Measurements from ENCODE around the gene ANKRD44. TPM values are rescaled to one million over a fixed set of nuclear protein-coding genes. Genes with fewer than 3 reads are reported as not detected.

ANKRD44 gene
- total and polyA plus RNA-seq, 4 donors, result 25.9 to 63.5 (median 31.5) TPM

DNA sequence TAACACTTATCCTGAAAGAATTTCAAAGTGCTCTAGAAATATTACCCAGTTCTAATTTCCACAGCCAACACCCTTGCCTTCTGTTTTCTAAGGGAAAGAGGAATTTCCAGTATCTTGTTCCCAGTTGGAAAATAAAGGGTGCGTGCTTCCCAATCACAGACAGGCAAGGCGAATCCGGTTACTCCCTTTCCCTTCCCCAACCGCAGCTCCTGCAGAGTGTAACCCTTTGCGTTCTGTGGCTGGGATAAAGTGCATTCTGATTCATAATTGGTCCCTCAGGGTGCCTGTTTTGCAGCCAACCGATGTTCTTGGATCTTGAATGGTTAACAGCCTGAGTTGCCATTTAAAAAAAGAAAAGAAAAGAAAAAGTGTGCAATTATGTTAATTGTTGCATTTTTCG, 343.5 kb downstream of the ANKRD44 start:
- Histone ChIP-seq H3K4me1 (ENCODE audit: control insufficient read depth, insufficient read depth, low read length) (no peaks in the 10 kb centered on the region), H3K27me3 (ENCODE audit: control insufficient read depth, insufficient read depth, low read length) (no peaks in the 10 kb centered on the region), H3K36me3 (ENCODE audit: control insufficient read depth, insufficient read depth, low read length) (no peaks in the 10 kb centered on the region), H3K4me3 (ENCODE audit: low read depth, low read length) (peak overlapping the region; percentile 11), H3K27ac (ENCODE audit: low read depth, low read length) (no peak overlapping the region), H3K9me3 (ENCODE audit: control insufficient read depth, insufficient read depth, low read length) (no peaks in the 10 kb centered on the region)
- peak in 2 of 6 donors; percentile 80 to 82 for DNase-seq (ENCODE audit: low read depth in 4 of 6, low spot score in 6 of 6)
- 7% methylated on average over 3 of the region's 7 CpGs for WGBS (ENCODE audit: insufficient coverage)

DNA sequence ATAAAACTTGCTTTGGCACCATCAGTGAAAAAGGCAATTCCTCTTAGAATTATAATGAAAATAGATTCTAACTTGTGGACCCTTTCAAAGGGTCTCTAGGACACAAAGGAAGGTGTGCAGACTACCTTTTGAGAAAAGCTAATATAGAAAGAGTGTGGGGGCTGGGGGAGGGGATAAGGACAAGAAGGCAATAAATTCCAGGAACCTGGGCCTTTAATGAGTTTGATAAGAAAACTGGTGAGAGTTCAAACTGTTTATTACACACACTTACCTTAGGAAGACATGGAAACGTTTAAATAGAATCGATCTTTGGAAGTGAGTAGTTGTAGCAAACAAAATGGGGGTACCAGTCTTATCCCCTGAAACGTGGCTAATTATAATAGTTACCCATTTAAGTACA, 344.5 kb downstream of the ANKRD44 start:
- Histone ChIP-seq H3K27ac (ENCODE audit: low read depth, low read length) (no peak overlapping the region), H3K27me3 (ENCODE audit: control insufficient read depth, insufficient read depth, low read length) (no peaks in the 10 kb centered on the region)
- WGBS (ENCODE audit: insufficient coverage), result no CpG with 5 or more reads among the region's 3 CpGs

DNA sequence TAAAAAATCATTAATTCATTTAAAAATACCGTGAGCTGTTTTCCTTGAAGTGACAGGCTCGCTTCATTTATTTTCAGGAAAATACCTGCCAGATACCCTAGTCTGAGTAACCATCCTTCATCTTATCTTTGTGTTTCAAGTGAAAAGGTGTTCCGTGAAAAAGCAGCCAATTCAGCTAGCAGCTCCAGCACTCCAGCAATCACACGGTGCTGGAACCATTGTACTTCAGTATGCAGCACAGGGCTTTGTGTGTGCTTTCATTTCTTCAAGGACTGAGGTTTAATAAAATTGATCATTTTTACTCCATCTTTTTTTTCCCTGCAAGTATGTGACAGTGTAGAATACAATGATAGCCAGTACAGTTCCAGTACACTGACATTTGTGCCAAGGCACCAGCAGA, 344.9 kb downstream of the ANKRD44 start:
- Histone ChIP-seq H3K9me3 (ENCODE audit: control insufficient read depth, insufficient read depth, low read length) (no peaks in the 10 kb centered on the region), H3K27me3 (ENCODE audit: control insufficient read depth, insufficient read depth, low read length) (no peaks in the 10 kb centered on the region), H3K4me1 (ENCODE audit: control insufficient read depth, insufficient read depth, low read length) (no peaks in the 10 kb centered on the region), H3K4me3 (ENCODE audit: low read depth, low read length) (no peak overlapping the region), H3K27ac (ENCODE audit: low read depth, low read length) (no peak overlapping the region), H3K36me3 (ENCODE audit: control insufficient read depth, insufficient read depth, low read length) (no peaks in the 10 kb centered on the region)
- DNase-seq (ENCODE audit: low read depth in 4 of 6, low spot score in 6 of 6), result peak in 1 of 6 donors; percentile 51
- no CpG with 5 or more reads among the region's 4 CpGs for WGBS (ENCODE audit: insufficient coverage)

More for the DNA sequence above, 344.5 kb downstream of the ANKRD44 start:
- H3K9me3 ChIP-seq (ENCODE audit: control insufficient read depth, insufficient read depth, low read length), result no peaks in the 10 kb centered on the region
- H3K4me1 ChIP-seq (ENCODE audit: control insufficient read depth, insufficient read depth, low read length), result no peaks in the 10 kb centered on the region
- DNase-seq (ENCODE audit: low read depth in 4 of 6, low spot score in 6 of 6), result no peak
- H3K36me3 ChIP-seq (ENCODE audit: control insufficient read depth, insufficient read depth, low read length), result no peaks in the 10 kb centered on the region
- no peak overlapping the region for H3K4me3 ChIP-seq (ENCODE audit: low read depth, low read length)

DNA sequence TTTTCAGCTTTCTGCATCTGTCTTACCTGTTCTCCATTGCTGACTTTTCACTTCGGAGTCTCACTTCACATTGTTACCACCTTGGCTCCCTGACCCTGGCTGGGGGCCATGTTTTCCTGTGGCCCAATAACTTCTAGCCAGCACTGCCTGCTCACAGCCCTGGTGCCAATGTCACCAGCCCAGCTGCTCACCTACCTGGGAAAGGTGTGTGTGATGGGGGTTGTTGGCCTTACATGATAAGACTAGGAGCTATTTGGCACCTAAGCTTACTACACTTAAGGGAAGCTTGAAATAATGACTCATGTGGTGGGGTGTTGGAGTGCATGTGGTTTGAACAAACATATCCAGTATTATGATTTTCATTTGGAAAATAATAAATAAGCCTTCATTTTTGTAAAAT, 346.6 kb downstream of the ANKRD44 start:
- H3K27ac ChIP-seq (ENCODE audit: low read depth, low read length), result no peak overlapping the region
- 100% methylated on average over 1 of the region's 1 CpG for WGBS (ENCODE audit: insufficient coverage)
- H3K4me1 ChIP-seq (ENCODE audit: control insufficient read depth, insufficient read depth, low read length), result no peaks in the 10 kb centered on the region

DNA sequence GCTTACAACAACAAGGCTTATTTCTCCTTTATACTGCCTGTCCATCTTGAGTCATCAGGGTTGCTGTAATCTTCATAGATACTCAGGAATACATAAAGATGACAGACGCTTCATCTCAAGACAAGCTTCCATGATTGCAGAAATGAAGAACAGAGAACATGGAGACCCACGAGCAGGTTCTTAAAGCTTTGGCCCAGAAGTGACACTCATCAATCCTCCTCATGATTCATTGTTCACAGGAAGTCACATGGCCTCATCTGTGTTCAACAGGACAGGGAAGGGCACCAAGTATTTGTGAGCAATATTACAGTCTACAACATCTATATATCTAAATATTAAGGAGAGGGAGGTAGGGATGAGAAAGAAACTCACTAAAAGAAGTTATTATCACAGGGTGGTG, 347.5 kb downstream of the ANKRD44 start:
- 100% methylated on average over 2 of the region's 2 CpGs for WGBS (ENCODE audit: insufficient coverage)

More for the DNA sequence above, 346.6 kb downstream of the ANKRD44 start:
- Histone ChIP-seq H3K4me3 (ENCODE audit: low read depth, low read length) (no peak overlapping the region), H3K27me3 (ENCODE audit: control insufficient read depth, insufficient read depth, low read length) (no peaks in the 10 kb centered on the region), H3K9me3 (ENCODE audit: control insufficient read depth, insufficient read depth, low read length) (no peaks in the 10 kb centered on the region), H3K36me3 (ENCODE audit: control insufficient read depth, insufficient read depth, low read length) (no peaks in the 10 kb centered on the region)
- DNase-seq (ENCODE audit: low read depth in 4 of 6, low spot score in 6 of 6), result no peak

DNA sequence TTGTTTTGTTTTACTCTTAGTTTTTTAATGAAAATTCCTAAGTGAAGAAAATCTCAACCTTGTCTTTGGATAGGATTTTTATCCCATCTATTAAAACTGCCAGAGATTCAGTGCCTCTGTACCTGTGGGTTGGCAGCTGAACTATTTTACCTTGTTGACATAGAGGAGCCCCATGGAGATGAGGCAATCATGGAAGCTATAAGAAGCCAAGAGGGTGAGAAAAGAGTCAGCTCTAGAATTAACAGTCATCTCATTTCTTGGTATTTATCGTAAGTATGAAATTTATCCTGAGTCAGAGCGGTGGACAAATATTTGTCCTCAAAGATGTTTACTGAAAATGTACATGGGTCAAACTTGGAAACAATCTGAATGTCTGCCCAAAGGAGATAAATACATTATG, 348.3 kb downstream of the ANKRD44 start:
- DNase-seq (ENCODE audit: low read depth in 4 of 6, low spot score in 6 of 6), result no peak
- H3K4me1 ChIP-seq (ENCODE audit: control insufficient read depth, insufficient read depth, low read length), result peaks cover 3% of the 10 kb centered on the region
- H3K27me3 ChIP-seq (ENCODE audit: control insufficient read depth, insufficient read depth, low read length), result no peaks in the 10 kb centered on the region
- no peak overlapping the region for H3K27ac ChIP-seq (ENCODE audit: low read depth, low read length)
- no peak overlapping the region for H3K4me3 ChIP-seq (ENCODE audit: low read depth, low read length)
- no peaks in the 10 kb centered on the region for H3K9me3 ChIP-seq (ENCODE audit: control insufficient read depth, insufficient read depth, low read length)
- 86% methylated on average over 1 of the region's 2 CpGs for WGBS (ENCODE audit: insufficient coverage)
- no peaks in the 10 kb centered on the region for H3K36me3 ChIP-seq (ENCODE audit: control insufficient read depth, insufficient read depth, low read length)

More for the DNA sequence above, 347.5 kb downstream of the ANKRD44 start:
- Histone ChIP-seq H3K27me3 (ENCODE audit: control insufficient read depth, insufficient read depth, low read length) (no peaks in the 10 kb centered on the region), H3K4me3 (ENCODE audit: low read depth, low read length) (no peak overlapping the region), H3K36me3 (ENCODE audit: control insufficient read depth, insufficient read depth, low read length) (no peaks in the 10 kb centered on the region), H3K9me3 (ENCODE audit: control insufficient read depth, insufficient read depth, low read length) (no peaks in the 10 kb centered on the region), H3K27ac (ENCODE audit: low read depth, low read length) (no peak overlapping the region), H3K4me1 (ENCODE audit: control insufficient read depth, insufficient read depth, low read length) (no peaks in the 10 kb centered on the region)
- DNase-seq (ENCODE audit: low read depth in 4 of 6, low spot score in 6 of 6), result no peak

DNA sequence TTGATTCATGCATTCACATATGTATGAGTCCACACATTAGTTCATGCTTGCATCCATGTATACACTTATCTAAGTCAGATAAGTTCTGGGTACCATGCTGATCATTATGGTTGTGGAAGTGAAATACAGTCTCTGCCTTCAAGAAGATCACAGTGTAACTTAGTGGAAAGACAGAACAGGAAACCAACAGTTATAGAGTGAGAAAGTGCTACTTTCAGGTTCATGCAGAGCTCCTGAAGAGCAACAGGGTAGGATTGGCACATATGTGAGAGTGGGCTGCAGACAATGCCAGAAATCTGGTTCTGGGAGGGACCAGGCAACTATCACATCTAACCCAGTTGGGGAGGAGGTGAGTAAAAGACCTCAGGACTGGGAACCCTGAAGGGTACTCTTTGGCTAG, 348.7 kb downstream of the ANKRD44 start:
- Histone ChIP-seq H3K4me1 (ENCODE audit: control insufficient read depth, insufficient read depth, low read length) (peaks cover 4% of the 10 kb centered on the region), H3K27me3 (ENCODE audit: control insufficient read depth, insufficient read depth, low read length) (no peaks in the 10 kb centered on the region), H3K27ac (ENCODE audit: low read depth, low read length) (no peak overlapping the region), H3K36me3 (ENCODE audit: control insufficient read depth, insufficient read depth, low read length) (no peaks in the 10 kb centered on the region), H3K4me3 (ENCODE audit: low read depth, low read length) (no peak overlapping the region), H3K9me3 (ENCODE audit: control insufficient read depth, insufficient read depth, low read length) (no peaks in the 10 kb centered on the region)
- no peak for DNase-seq (ENCODE audit: low read depth in 4 of 6, low spot score in 6 of 6)

DNA sequence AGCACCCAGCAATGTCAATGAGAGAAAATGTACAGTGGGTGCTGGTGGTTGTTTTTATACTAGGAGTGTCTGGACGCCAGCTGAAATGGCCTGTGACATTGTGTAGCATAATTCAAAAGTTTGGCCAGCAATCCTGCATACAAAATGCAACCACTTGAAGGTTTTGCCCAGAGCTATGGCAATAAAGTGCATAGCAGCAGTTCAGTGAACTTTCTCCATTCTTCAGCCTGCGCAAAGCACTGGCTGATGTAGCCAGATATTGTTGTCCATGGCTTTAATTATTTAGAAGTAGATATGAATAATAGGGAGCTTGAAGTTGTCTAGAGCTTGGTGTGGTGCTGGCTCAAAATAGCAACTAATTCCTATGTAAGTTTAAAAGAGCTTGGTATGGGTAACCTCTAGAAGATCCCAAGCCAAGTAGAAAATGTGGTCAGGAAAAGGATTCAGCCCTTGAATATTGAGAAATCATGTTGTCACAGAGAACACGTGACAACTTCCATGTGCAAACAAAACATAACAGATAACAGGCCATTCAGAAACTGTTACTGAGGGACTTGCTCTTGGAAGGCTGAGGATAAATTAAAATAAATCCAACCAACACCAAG, 350.7 kb downstream of the ANKRD44 start:
- Histone ChIP-seq H3K4me3 (ENCODE audit: low read depth, low read length) (no peak overlapping the region), H3K36me3 (ENCODE audit: control insufficient read depth, insufficient read depth, low read length) (no peaks in the 10 kb centered on the region), H3K27me3 (ENCODE audit: control insufficient read depth, insufficient read depth, low read length) (no peaks in the 10 kb centered on the region), H3K9me3 (ENCODE audit: control insufficient read depth, insufficient read depth, low read length) (no peaks in the 10 kb centered on the region), H3K4me1 (ENCODE audit: control insufficient read depth, insufficient read depth, low read length) (peaks cover 4% of the 10 kb centered on the region), H3K27ac (ENCODE audit: low read depth, low read length) (no peak overlapping the region)
- 71% methylated on average over 2 of the region's 3 CpGs for WGBS (ENCODE audit: insufficient coverage)
- no peak for DNase-seq (ENCODE audit: low read depth in 4 of 6, low spot score in 6 of 6)

DNA sequence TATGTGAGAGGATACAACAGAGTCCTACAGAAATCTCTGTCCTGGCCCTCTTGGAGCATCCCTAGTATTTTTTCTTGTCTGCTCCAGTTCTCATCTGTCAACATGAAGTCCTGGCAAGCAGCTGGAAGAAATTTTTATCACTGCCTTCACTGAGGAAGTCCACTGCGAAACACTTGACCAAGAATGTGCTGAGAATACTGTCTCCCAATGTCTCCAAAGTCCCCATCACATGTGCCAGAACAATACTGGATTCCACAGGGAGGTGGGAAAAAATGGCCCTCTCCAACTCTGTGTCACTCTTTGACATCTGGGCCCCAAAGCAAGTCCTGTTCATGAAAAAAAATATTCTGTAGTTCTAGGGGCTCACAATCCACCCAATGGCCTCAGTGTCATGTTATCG, 351.3 kb downstream of the ANKRD44 start:
- Histone ChIP-seq H3K9me3 (ENCODE audit: control insufficient read depth, insufficient read depth, low read length) (no peaks in the 10 kb centered on the region), H3K27ac (ENCODE audit: low read depth, low read length) (no peak overlapping the region), H3K36me3 (ENCODE audit: control insufficient read depth, insufficient read depth, low read length) (no peaks in the 10 kb centered on the region), H3K27me3 (ENCODE audit: control insufficient read depth, insufficient read depth, low read length) (no peaks in the 10 kb centered on the region), H3K4me1 (ENCODE audit: control insufficient read depth, insufficient read depth, low read length) (peaks cover 4% of the 10 kb centered on the region), H3K4me3 (ENCODE audit: low read depth, low read length) (no peak overlapping the region)
- WGBS (ENCODE audit: insufficient coverage), result no CpG with 5 or more reads among the region's 2 CpGs
- no peak for DNase-seq (ENCODE audit: low read depth in 4 of 6, low spot score in 6 of 6)

DNA sequence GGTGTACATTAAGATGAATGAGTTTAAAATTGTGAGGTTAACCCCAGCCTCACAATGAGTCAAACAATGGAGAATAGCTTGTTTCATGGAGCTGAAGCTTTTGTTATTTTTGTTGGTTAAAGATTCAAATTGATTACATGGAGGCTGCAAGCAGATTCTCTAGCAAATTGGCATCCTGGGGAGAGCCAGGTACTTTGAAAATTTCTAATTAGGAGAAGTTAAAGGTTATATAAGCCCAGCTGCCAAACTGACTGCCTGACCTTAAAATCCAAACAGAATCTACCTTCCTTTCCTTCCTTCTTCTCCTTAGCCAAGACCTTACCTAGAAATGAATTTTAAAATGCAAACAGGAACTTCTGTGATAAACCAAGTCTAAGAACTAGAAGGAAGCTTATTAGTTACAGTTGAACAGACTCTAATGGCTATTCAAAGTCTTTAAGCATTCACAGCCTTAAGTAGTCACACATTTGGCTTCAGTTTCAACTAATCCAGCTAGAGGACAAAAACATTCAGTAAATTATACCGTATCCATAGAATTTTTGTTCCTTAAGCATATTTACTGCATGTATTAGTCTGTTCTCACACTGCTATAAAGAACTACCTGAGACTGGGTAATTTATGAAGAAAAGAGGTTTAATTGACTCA, 352.6 kb downstream of the ANKRD44 start:
- Histone ChIP-seq H3K36me3 (ENCODE audit: control insufficient read depth, insufficient read depth, low read length) (no peaks in the 10 kb centered on the region), H3K4me1 (ENCODE audit: control insufficient read depth, insufficient read depth, low read length) (peaks cover 4% of the 10 kb centered on the region), H3K9me3 (ENCODE audit: control insufficient read depth, insufficient read depth, low read length) (no peaks in the 10 kb centered on the region), H3K4me3 (ENCODE audit: low read depth, low read length) (no peak overlapping the region), H3K27me3 (ENCODE audit: control insufficient read depth, insufficient read depth, low read length) (no peaks in the 10 kb centered on the region), H3K27ac (ENCODE audit: low read depth, low read length) (no peak overlapping the region)
- peak in 4 of 6 donors; percentile 20 to 49 (median 36) for DNase-seq (ENCODE audit: low read depth in 4 of 6, low spot score in 6 of 6)
- WGBS (ENCODE audit: insufficient coverage), result no CpG with 5 or more reads among the region's 1 CpG

Data from spinal cord (tissue), 10 donors.